Prostate gland (tissue), 2 donors: ENCODE measurements around the gene CCDC83. TPM values are rescaled to one million over a fixed set of nuclear protein-coding genes. Genes with fewer than 3 reads are reported as not detected.
A peak's percentile ranks its signal among the peaks of the same experiment; 100 is the strongest.

Source experiments
- DNase-seq: peaks from one replicate; pipeline ENCODE4 v3.0.0-alpha.2; 2019; ENCODE audit warnings: low spot score
- H3K27ac ChIP-seq, 2 donors: fragments of 200-600 bp; sonication (generic); 2 replicates each; pipeline ENCODE4 v1.5.1; 2017 to 2019
- H3K27me3 ChIP-seq: fragments of 200-600 bp; sonication (generic); replicated peaks from 2 replicates; pipeline ENCODE4 v1.5.1; 2019; ENCODE audit not compliant: insufficient read depth
- H3K36me3 ChIP-seq, 2 donors: fragments of 200-600 bp; sonication (generic); 1 replicate in 1 of 2; 2 replicates in 1 of 2; pipeline versions ENCODE4 v1.5.1 to v1.8.1; 2017 to 2019
- H3K4me1 ChIP-seq: fragments of 200-600 bp; sonication (generic); replicated peaks from 2 replicates; pipeline ENCODE4 v1.5.1; 2019
- H3K4me3 ChIP-seq, 2 donors: fragments of 200-600 bp; sonication (generic); 2 replicates each; pipeline ENCODE4 v1.5.1; 2017 to 2019
- H3K9me3 ChIP-seq: fragments of 200-600 bp; sonication (generic); 2 replicates; pipeline ENCODE4 v1.5.1; 2017
- CTCF ChIP-seq, 4 experiments: fragments of 200-600 bp in 2 of 4; fragments of 450-650 bp in 2 of 4; sonication (generic) in 2 of 4; IDR thresholded peaks; 1 replicate in 3 of 4; 2 replicates in 1 of 4; pipeline ENCODE4 v1.5.1; 2016 to 2019; ENCODE audit warnings: antibody characterized with exemption in 4 of 4, mild to moderate bottlenecking in 2 of 4, moderate library complexity in 2 of 4
- POLR2A ChIP-seq: fragments of 450-650 bp; IDR thresholded peaks from one replicate; pipeline ENCODE4 v1.6.1; 2016; ENCODE audit warnings: antibody characterized with exemption, mild to moderate bottlenecking
- POLR2AphosphoS5 ChIP-seq: sonication (generic); formaldehyde crosslinking; IDR thresholded peaks from one replicate; pipeline ENCODE4 v1.6.1; 2017; ENCODE audit warnings: antibody characterized with exemption
- WGBS: methylation state at CpG from one replicate; pipeline ENCODE4 v1.1.5; 2018; 5-methylcytosine and 5-hydroxymethylcytosine counted together
- intact Hi-C: fragments of 100-400 bp; cut with DNase I; formaldehyde crosslinking; loops from one replicate; pipeline ENCODE4 v1.14.2; 2022
- total RNA-seq, 2 donors: library from RNA; depleted of rRNA; stranded (reverse); fragments of >200 nt; gene quantifications; one replicate each; pipeline ENCODE4 v1.1.0, GENCODE V29; 2016

Gene CCDC83
- 10 to 100 TPM in 1 of 2 donors, not detected in 1; 12.5 TPM for total RNA-seq

- Histone ChIP-seq H3K27ac (peak within 1 kb of the TSS; percentile 70 to 88), H3K9me3 (no peaks in the 10 kb centered on the region), H3K36me3 (no peaks in the 10 kb centered on the region), H3K4me3 (peak within 1 kb of the TSS; percentile 37), H3K27me3 (no peaks in the 10 kb centered on the region), H3K4me1 (no peaks in the 10 kb centered on the region)
- intact Hi-C loops = loop anchor here (1.0 to 10.0 kb wide), 6 partner anchors 90 to 960 kb away; partner anchors contain the start of gene CCDC89
- TF ChIP-seq CTCF (IDR thresholded peaks at IDR 0.05) (no peak), POLR2A (no peak), POLR2AphosphoS5 (no peak)
- whole genome bisulfite sequencing = 32% methylated on average over 13 of the region's 13 CpGs
- no peak for DNase-seq
Measured at GRCh38 chr11:85855341-85855656, at the start of gene CCDC83. TSS of gene CCDC83 (plus strand) at chr11:85855383. CDS start at chr11:85865124, 9,741 bp downstream.

GRCh38 chr11:85805387-85805786 lies 49.8 kb upstream of the CCDC83 start:
- no peak for DNase-seq
- 80% methylated on average over 1 of the region's 1 CpG for WGBS
- intact Hi-C loops = no loop called here
- no peaks in the 10 kb centered on the region for H3K27me3 ChIP-seq
- H3K36me3 ChIP-seq = no peaks in the 10 kb centered on the region
- no peak overlapping the region for H3K27ac ChIP-seq
- no peaks in the 10 kb centered on the region for H3K4me1 ChIP-seq
- no peak for TF ChIP-seq POLR2A
- TF ChIP-seq CTCF (IDR thresholded peaks at IDR 0.05) = no peak
- TF ChIP-seq POLR2AphosphoS5 = no peak
- no peak overlapping the region for H3K4me3 ChIP-seq
- H3K9me3 ChIP-seq = no peaks in the 10 kb centered on the region

DNA sequence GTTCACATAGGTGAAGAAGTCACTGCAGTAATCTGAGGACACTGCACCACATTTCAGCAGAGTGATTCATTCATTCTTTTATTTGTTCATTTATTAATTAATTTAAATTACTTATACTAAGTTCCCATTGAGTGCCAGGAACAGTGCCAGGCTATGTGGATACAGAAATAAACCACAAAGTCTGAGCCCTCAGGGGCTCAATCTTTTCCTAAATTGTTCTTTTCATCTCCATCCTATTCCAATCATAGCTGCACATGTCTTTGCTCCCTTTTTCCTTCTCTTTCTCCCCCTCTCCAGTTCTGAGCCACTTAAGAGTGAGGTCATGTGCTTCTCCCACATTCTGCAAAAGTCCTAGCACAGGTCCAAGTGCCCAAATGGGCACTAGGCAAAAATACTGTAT lies 49.2 kb upstream of the CCDC83 start:
- Histone ChIP-seq H3K27ac (no peak overlapping the region), H3K4me1 (no peaks in the 10 kb centered on the region), H3K27me3 (no peaks in the 10 kb centered on the region), H3K4me3 (no peak overlapping the region), H3K36me3 (no peaks in the 10 kb centered on the region), H3K9me3 (no peaks in the 10 kb centered on the region)
- intact Hi-C loops = no loop called here
- TF ChIP-seq POLR2A (no peak), POLR2AphosphoS5 (no peak), CTCF (IDR thresholded peaks at IDR 0.05) (no peak)
- DNase-seq = no peak

- Histone ChIP-seq H3K4me1 (no peaks in the 10 kb centered on the region), H3K9me3 (no peaks in the 10 kb centered on the region), H3K27ac (no peak overlapping the region), H3K27me3 (no peaks in the 10 kb centered on the region), H3K36me3 (no peaks in the 10 kb centered on the region), H3K4me3 (no peak overlapping the region)
- intact Hi-C loops = no loop called here
- 31% methylated on average over 2 of the region's 2 CpGs for WGBS
- DNase-seq = peak; percentile 24
- TF ChIP-seq POLR2A (no peak), POLR2AphosphoS5 (peak; percentile 7)
Measured at GRCh38 chr11:85806876-85807275, 48.3 kb upstream of the CCDC83 start.

DNA sequence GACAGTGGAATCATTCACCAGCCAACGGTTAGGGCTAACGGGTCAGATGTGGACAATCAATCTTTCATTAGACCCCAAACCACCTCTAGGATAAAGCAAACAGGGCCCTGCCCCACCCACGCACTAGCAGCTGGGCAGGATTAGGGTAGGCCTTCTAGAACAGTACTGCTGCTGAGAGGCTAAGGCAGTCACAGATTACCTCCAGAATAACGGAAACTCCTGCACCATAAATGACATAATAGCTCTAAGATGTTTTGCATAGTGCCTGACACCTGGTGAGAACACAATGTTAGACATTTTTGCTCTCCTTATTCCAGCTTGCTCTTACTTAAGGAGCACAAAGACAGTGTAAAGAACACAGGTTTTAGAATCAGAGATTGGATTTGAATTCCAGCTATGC lies 46.0 kb upstream of the CCDC83 start:
- TF ChIP-seq CTCF (IDR thresholded peaks at IDR 0.05) = no peak
- TF ChIP-seq POLR2A = no peak
- TF ChIP-seq POLR2AphosphoS5 = no peak
- Histone ChIP-seq H3K4me1 (no peaks in the 10 kb centered on the region), H3K9me3 (no peaks in the 10 kb centered on the region), H3K27ac (no peak overlapping the region), H3K36me3 (no peaks in the 10 kb centered on the region), H3K27me3 (no peaks in the 10 kb centered on the region), H3K4me3 (no peak overlapping the region)
- intact Hi-C loops = no loop called here
- WGBS = 87% methylated on average over 4 of the region's 4 CpGs
- no peak for DNase-seq
